Nephron progenitor cell (in vitro differentiated cells): ENCODE results near the gene RFC4.
A peak's percentile ranks its signal among the peaks of the same experiment; 100 is the strongest.
"Not testable (repeated sequence)": the region's sequence is repeated elsewhere in the genome, so short reads cannot be mapped to it uniquely, and the experiment has no call there.

ENCODE experiments used
- DNase-seq: peaks from one replicate; pipeline ENCODE4 v3.0.0; 2021
- H3K27ac Mint-ChIP-seq: 2 replicates; pipeline ENCODE4 v1.8.0; 2021; ENCODE audit warnings: mild to moderate bottlenecking, moderate library complexity, mixed read lengths
- H3K27me3 Mint-ChIP-seq: 2 replicates; pipeline ENCODE4 v1.8.0; 2021; ENCODE audit warnings: mild to moderate bottlenecking, low read depth, mixed read lengths; ENCODE audit not compliant: poor library complexity
- H3K36me3 Mint-ChIP-seq: 2 replicates; pipeline ENCODE4 v1.8.0; 2021; ENCODE audit warnings: low read depth, mixed read lengths
- H3K4me1 Mint-ChIP-seq: 2 replicates; pipeline ENCODE4 v1.8.0; 2021; ENCODE audit warnings: mixed read lengths
- H3K4me3 Mint-ChIP-seq: 2 replicates; pipeline ENCODE4 v1.8.0; 2021; ENCODE audit warnings: mild to moderate bottlenecking, moderate library complexity, mixed read lengths
- H3K9me3 Mint-ChIP-seq: 2 replicates; pipeline ENCODE4 v1.8.0; 2021; ENCODE audit warnings: mild to moderate bottlenecking, moderate library complexity, mixed read lengths
- TF ChIP-seq, protein P1 (sequence below): fragments of 200-600 bp; sonication (generic); IDR thresholded peaks from 2 replicates; pipeline ENCODE4 v1.5.0; 2021; ENCODE audit warnings: antibody characterized with exemption

RFC4 gene

DNA sequence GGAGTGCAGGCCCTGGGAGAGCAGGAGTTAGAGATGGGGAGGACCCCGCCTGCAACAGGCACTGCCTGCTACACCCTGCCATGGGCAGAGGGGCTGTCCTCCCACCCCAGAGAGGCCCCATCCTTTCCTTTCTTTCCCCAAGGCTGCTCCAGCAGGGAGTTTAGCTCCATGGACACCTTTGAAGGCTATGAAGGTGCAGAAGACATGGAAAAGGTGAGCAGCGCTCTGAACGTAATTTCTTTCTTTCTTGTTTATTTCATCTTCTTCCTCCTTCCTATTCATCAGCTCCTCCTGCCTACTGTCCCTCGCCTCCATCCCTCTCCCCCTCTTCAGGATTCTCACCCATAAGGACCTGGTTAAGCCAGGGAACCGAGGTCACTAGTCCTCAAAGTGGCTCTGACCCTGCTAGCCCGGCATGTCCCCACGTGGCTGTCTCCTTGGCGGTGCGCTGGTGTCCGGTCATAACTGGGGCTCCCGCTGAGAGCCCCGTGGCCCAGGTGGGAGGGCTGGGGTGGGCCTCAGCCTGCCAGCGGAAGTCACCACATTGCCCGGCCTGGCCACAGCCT is 20.2 kb upstream of the RFC4 start:
- Mint-ChIP-seq H3K27me3 (peaks cover 67% of the 10 kb centered on the region), H3K4me1 (peaks cover 31% of the 10 kb centered on the region), H3K36me3 (no peaks in the 10 kb centered on the region), H3K27ac (no peak overlapping the region), H3K4me3 (peak overlapping the region; percentile 81), H3K9me3 (no peaks in the 10 kb centered on the region)
- TF ChIP-seq, protein P1, sequence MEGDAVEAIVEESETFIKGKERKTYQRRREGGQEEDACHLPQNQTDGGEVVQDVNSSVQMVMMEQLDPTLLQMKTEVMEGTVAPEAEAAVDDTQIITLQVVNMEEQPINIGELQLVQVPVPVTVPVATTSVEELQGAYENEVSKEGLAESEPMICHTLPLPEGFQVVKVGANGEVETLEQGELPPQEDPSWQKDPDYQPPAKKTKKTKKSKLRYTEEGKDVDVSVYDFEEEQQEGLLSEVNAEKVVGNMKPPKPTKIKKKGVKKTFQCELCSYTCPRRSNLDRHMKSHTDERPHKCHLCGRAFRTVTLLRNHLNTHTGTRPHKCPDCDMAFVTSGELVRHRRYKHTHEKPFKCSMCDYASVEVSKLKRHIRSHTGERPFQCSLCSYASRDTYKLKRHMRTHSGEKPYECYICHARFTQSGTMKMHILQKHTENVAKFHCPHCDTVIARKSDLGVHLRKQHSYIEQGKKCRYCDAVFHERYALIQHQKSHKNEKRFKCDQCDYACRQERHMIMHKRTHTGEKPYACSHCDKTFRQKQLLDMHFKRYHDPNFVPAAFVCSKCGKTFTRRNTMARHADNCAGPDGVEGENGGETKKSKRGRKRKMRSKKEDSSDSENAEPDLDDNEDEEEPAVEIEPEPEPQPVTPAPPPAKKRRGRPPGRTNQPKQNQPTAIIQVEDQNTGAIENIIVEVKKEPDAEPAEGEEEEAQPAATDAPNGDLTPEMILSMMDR = no peak
- peak; percentile 21 for DNase-seq

DNA sequence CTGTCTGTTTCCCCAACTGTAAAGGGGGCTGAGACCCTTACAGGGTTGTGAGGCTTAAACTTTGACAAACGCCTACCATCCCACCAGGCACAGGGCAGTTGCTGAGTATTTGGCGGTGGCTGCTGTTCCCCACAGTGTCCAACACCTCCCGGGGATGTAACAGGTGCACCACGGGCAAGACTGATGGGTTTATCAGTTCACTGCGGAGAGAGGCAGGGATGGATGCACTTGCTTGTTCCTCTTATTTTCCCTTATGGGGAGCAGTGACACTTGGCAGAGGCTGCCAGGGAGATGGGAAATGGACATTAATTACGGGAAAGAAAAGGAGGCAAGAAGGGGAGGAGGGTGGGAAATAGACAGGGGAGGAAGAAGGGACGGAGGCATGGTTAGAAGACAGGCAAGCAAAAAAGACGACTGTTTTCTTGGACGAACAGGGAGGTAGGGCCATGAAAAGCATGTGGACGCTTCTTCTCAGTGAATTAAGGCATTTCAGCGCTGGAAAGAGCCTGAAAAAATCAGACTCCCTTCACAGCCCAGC is 19.7 kb upstream of the RFC4 start:
- no peak for DNase-seq
- peaks cover 31% of the 10 kb centered on the region for H3K4me1 Mint-ChIP-seq
- TF ChIP-seq, protein P1 = no peak
- peak overlapping the region; percentile 81 for H3K4me3 Mint-ChIP-seq
- H3K27ac Mint-ChIP-seq = no peak overlapping the region
- no peaks in the 10 kb centered on the region for H3K36me3 Mint-ChIP-seq
- H3K9me3 Mint-ChIP-seq = no peaks in the 10 kb centered on the region
- H3K27me3 Mint-ChIP-seq = peaks cover 62% of the 10 kb centered on the region

DNA sequence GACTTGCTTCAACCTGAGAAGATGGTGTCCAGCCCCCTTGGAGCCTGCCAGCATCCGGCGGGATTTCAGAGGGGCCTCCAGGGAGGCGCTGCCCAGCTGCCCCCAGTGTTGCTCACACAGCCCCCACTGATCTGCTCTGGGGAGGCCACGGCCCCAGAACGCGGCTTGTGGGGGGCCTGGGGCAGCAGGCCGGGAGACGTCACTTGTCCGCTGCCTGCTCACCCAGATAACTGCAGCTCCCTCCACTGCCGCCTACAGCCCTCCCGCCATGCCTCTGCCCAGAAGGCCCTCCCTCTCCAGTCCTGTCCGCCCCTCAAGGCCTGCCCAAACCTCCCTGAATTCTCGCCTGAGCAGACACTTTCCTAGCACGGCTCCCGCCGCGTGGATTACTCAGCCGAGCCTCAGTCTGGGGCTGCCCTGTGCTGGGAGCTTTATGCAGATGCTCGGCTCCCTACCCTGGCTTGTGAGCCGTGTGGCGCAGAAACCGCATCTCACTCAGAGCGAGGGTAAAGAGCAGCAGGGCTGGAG is 19.1 kb upstream of the RFC4 start:
- H3K9me3 Mint-ChIP-seq = no peaks in the 10 kb centered on the region
- H3K4me1 Mint-ChIP-seq = peaks cover 31% of the 10 kb centered on the region
- no peaks in the 10 kb centered on the region for H3K36me3 Mint-ChIP-seq
- peak; percentile 65 for DNase-seq
- peak overlapping the region; percentile 81 for H3K4me3 Mint-ChIP-seq
- peaks cover 57% of the 10 kb centered on the region for H3K27me3 Mint-ChIP-seq
- TF ChIP-seq, protein P1 = no peak
- H3K27ac Mint-ChIP-seq = no peak overlapping the region

DNA sequence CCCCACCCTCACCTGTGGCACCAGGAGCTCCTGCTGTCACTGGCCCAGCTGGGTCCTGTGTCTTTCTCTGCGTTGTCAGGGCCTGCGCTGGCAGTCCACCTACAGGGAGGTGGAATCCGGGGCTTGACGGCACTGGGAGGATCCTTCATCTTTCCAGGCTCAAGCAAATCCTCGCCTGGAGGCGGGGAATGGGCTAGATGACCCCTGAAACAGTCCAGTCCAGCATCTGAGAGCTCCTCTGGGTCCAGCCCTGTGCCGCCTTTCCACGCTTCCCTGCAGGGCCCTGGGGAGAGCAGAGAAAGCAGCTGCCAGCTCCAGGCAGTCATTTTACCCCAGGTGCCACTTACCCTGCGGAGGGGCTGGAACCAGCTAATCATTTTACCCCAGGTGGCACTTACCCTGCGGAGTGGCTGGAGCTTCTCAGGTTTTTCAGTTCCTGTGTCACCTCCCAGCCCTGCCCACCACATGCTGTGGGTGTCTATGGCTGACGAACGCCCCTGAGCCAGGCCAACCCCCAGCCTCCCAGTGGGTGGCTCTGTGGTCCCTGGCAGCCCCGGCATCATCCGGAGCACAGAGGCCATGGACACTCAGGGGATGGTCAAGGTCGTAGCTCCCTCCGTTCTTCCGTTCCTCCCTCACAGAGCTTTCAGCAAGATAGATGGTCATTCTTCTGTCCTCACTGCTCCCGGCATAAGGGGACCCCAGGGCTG is 18.3 kb upstream of the RFC4 start:
- H3K4me1 Mint-ChIP-seq = peaks cover 31% of the 10 kb centered on the region
- peak overlapping the region; percentile 81 for H3K4me3 Mint-ChIP-seq
- peak; percentile 18 for DNase-seq
- H3K9me3 Mint-ChIP-seq = no peaks in the 10 kb centered on the region
- TF ChIP-seq, protein P1 = no peak
- H3K36me3 Mint-ChIP-seq = no peaks in the 10 kb centered on the region
- H3K27ac Mint-ChIP-seq = no peak overlapping the region
- H3K27me3 Mint-ChIP-seq = peaks cover 49% of the 10 kb centered on the region

DNA sequence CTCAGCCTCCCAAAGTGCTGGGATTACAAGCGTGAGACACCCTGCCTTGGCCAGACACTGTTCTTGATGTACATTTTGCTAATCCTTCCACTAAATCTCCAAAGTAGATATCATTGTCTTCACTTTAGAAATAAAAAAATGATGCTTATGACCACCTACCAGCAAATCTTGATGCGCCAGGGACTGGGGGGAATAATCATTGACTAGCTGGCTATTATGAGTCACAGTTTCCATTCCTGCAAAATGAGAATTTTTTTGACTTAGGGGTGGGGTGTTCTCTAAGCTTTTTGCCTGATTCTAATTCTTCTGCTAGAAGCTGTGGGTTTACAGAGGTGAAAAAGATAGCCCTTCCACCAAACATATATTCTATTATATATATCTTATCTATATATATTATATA is 17.1 kb upstream of the RFC4 start:
- no peak overlapping the region for H3K27ac Mint-ChIP-seq
- no peaks in the 10 kb centered on the region for H3K9me3 Mint-ChIP-seq
- H3K27me3 Mint-ChIP-seq = peaks cover 37% of the 10 kb centered on the region
- no peaks in the 10 kb centered on the region for H3K36me3 Mint-ChIP-seq
- H3K4me3 Mint-ChIP-seq = no peak overlapping the region
- DNase-seq = no peak
- peaks cover 31% of the 10 kb centered on the region for H3K4me1 Mint-ChIP-seq
- TF ChIP-seq, protein P1 = no peak

DNA sequence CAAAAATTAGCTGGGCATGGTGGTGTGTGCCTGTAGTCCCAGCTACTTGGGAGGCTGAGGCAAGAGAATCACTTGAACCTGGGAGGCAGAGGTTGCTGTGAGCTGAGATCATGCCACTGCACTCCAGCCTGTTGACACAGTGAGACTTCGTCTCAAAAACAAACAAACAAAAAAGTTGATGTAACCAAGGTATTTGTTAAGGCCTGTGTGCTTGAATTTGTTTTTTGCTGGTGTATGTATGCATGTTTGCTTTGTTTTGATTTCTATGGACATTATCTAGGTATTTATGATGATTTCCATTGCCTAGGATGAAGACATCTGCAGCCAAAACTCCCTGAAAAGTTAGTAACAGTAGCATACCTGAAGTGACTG is 16.1 kb upstream of the RFC4 start:
- not testable (repeated sequence) for H3K9me3 Mint-ChIP-seq, H3K4me3 Mint-ChIP-seq, H3K27ac Mint-ChIP-seq, H3K36me3 Mint-ChIP-seq, DNase-seq
- Mint-ChIP-seq H3K27me3 (peaks cover 27% of the 10 kb centered on the region), H3K4me1 (peaks cover 31% of the 10 kb centered on the region)
